HepG2 (cell line): Measurements from ENCODE around the gene ZMYND10. TPM values are rescaled to one million over a fixed set of nuclear protein-coding genes. Genes with fewer than 3 reads are reported as not detected.

Source experiments
- KAT2B ChIP-seq: fragments of 150-350 bp; IDR thresholded peaks from 2 replicates; pipeline ENCODE4 v1.6.1; 2014; ENCODE audit warnings: low read depth, low read length, borderline replicate concordance
- ZFX ChIP-seq: sonication (generic); formaldehyde crosslinking; IDR thresholded peaks from 2 replicates; pipeline ENCODE4 v1.4.0; 2020; ENCODE audit warnings: mild to moderate bottlenecking, low read depth, missing genetic modification reagents, moderate library complexity
- ZNF121 ChIP-seq: sonication (generic); formaldehyde crosslinking; IDR thresholded peaks from 2 replicates; pipeline ENCODE4 v1.5.0; 2020; ENCODE audit warnings: mild to moderate bottlenecking, missing genetic modification reagents
- ZNF703 ChIP-seq: sonication (generic); formaldehyde crosslinking; IDR thresholded peaks from 2 replicates; pipeline ENCODE4 v1.5.1; 2020; ENCODE audit warnings: missing genetic modification reagents, mild to moderate bottlenecking, moderate library complexity, borderline replicate concordance
- ZNF816 ChIP-seq: sonication (generic); formaldehyde crosslinking; IDR thresholded peaks from 2 replicates; pipeline ENCODE4 v1.8.0; 2022; ENCODE audit warnings: missing genetic modification reagents, mild to moderate bottlenecking, borderline replicate concordance
- polyA plus RNA-seq, 8 experiments: library from polyadenylated mRNA; depleted of rRNA in 3 of 8; stranded (reverse) in 7 of 8; unstranded in 1 of 8; fragments of >200 nt; fragmentation: Illumina TruSeq in 4 of 8; extraction: Trizol in 4 of 8; gene quantifications; 2 replicates each; pipeline versions ENCODE4 v1.2.1 to v1.2.3, GENCODE V29; 2011 to 2016; ENCODE audit warnings: low read depth in 4 of 8, missing spikeins in 1 of 8, mixed read lengths in 1 of 8; ENCODE audit not compliant: insufficient read depth in 1 of 8
- total RNA-seq, 5 experiments: library from RNA; depleted of rRNA; stranded (reverse); fragments of >200 nt; fragmentation: Illumina TruSeq; extraction: Trizol; gene quantifications; 2 replicates each; pipeline ENCODE4 v1.2.3, GENCODE V29; 2016; ENCODE audit warnings: low read depth in 1 of 5
- TF ChIP-seq, protein P1 (sequence below): sonication (generic); formaldehyde crosslinking; IDR thresholded peaks from 2 replicates; pipeline ENCODE4 v1.5.1; 2020; ENCODE audit warnings: missing genetic modification reagents, mild to moderate bottlenecking, borderline replicate concordance
- TF ChIP-seq, protein P2 (sequence below): sonication (generic); formaldehyde crosslinking; IDR thresholded peaks from 2 replicates; pipeline ENCODE4 v1.4.0; 2020; ENCODE audit warnings: low read depth, missing genetic modification reagents
- TF ChIP-seq, protein P3 (sequence below): sonication (generic); formaldehyde crosslinking; conservative IDR thresholded peaks from 2 replicates; pipeline ENCODE4 v1.8.0; 2022; ENCODE audit warnings: missing genetic modification reagents
- TF ChIP-seq, protein P4 (sequence below): sonication (generic); formaldehyde crosslinking; IDR thresholded peaks from 2 replicates; pipeline ENCODE4 v1.5.0; 2020; ENCODE audit warnings: missing genetic modification reagents
- TF ChIP-seq, protein P5 (sequence below): sonication (generic); formaldehyde crosslinking; IDR thresholded peaks from 2 replicates; pipeline ENCODE4 v1.4.0; 2020; ENCODE audit warnings: missing genetic modification reagents

The ZMYND10 gene
- total and polyA plus RNA-seq, 2 of the 13 experiments (the other 11 are each of a cell fraction or from before 2014, with no cell fraction given): 0.60 to 0.74 TPM

DNA sequence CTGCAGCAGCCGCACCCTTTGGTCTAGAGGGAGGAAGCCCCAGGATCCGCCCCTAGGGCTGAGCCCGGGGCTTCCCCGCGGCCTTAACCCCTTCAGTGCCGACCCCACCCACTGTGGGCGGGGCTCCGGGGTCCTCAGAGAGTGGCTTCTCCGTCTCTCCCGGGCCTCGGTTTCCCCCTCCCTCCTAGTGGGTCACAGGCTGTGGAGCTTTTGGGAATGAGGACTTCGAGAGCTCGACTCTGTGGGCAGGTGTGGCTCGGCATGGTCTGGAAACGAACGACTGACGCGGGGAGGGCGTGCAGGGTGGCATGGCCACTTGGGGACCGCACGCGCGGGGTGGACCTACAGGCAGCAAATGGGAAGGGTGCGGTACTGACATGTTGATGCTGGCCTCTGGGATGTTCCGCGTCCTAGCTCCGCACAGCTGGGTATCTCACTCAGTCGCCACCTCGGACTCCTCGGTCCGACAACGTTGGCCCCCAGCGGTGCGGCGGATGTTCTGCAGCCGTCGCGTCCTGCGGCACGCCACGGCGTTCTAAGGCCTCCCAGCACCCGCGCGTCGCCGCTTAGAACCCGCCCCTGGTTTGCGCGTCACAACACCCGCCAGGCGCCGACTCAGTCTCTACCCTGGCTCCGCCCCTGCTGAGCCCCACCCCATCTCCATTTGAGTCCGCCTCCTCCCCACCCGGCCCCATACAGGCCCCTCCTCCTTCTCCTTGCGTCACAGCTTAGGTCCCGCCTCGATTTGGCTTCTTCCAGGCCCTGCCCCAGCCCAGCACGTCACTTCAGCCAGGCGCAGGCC, 46.5 kb downstream of the ZMYND10 start, which contains the start of the genes HYAL3 and NAA80 (continued):
- TF ChIP-seq, protein P1, sequence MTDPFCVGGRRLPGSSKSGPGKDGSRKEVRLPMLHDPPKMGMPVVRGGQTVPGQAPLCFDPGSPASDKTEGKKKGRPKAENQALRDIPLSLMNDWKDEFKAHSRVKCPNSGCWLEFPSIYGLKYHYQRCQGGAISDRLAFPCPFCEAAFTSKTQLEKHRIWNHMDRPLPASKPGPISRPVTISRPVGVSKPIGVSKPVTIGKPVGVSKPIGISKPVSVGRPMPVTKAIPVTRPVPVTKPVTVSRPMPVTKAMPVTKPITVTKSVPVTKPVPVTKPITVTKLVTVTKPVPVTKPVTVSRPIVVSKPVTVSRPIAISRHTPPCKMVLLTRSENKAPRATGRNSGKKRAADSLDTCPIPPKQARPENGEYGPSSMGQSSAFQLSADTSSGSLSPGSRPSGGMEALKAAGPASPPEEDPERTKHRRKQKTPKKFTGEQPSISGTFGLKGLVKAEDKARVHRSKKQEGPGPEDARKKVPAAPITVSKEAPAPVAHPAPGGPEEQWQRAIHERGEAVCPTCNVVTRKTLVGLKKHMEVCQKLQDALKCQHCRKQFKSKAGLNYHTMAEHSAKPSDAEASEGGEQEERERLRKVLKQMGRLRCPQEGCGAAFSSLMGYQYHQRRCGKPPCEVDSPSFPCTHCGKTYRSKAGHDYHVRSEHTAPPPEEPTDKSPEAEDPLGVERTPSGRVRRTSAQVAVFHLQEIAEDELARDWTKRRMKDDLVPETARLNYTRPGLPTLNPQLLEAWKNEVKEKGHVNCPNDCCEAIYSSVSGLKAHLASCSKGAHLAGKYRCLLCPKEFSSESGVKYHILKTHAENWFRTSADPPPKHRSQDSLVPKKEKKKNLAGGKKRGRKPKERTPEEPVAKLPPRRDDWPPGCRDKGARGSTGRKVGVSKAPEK: no peak
- TF ChIP-seq, protein P2, sequence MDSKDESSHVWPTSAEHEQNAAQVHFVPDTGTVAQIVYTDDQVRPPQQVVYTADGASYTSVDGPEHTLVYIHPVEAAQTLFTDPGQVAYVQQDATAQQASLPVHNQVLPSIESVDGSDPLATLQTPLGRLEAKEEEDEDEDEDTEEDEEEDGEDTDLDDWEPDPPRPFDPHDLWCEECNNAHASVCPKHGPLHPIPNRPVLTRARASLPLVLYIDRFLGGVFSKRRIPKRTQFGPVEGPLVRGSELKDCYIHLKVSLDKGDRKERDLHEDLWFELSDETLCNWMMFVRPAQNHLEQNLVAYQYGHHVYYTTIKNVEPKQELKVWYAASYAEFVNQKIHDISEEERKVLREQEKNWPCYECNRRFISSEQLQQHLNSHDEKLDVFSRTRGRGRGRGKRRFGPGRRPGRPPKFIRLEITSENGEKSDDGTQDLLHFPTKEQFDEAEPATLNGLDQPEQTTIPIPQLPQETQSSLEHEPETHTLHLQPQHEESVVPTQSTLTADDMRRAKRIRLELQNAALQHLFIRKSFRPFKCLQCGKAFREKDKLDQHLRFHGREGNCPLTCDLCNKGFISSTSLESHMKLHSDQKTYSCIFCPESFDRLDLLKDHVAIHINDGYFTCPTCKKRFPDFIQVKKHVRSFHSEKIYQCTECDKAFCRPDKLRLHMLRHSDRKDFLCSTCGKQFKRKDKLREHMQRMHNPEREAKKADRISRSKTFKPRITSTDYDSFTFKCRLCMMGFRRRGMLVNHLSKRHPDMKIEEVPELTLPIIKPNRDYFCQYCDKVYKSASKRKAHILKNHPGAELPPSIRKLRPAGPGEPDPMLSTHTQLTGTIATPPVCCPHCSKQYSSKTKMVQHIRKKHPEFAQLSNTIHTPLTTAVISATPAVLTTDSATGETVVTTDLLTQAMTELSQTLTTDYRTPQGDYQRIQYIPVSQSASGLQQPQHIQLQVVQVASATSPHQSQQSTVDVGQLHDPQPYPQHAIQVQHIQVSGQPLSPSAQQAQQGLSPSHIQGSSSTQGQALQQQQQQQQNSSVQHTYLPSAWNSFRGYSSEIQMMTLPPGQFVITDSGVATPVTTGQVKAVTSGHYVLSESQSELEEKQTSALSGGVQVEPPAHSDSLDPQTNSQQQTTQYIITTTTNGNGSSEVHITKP (CRISPR knock-in tag): no peak
- peak; percentile 62; the same call in 1 of the 2 replicates for TF ChIP-seq ZNF703 (CRISPR knock-in tag)
- no peak for TF ChIP-seq KAT2B
- TF ChIP-seq, protein P3, sequence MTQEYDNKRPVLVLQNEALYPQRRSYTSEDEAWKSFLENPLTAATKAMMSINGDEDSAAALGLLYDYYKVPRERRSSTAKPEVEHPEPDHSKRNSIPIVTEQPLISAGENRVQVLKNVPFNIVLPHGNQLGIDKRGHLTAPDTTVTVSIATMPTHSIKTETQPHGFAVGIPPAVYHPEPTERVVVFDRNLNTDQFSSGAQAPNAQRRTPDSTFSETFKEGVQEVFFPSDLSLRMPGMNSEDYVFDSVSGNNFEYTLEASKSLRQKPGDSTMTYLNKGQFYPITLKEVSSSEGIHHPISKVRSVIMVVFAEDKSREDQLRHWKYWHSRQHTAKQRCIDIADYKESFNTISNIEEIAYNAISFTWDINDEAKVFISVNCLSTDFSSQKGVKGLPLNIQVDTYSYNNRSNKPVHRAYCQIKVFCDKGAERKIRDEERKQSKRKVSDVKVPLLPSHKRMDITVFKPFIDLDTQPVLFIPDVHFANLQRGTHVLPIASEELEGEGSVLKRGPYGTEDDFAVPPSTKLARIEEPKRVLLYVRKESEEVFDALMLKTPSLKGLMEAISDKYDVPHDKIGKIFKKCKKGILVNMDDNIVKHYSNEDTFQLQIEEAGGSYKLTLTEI: no peak
- TF ChIP-seq ZFX: peak; percentile 81
- TF ChIP-seq, protein P4, sequence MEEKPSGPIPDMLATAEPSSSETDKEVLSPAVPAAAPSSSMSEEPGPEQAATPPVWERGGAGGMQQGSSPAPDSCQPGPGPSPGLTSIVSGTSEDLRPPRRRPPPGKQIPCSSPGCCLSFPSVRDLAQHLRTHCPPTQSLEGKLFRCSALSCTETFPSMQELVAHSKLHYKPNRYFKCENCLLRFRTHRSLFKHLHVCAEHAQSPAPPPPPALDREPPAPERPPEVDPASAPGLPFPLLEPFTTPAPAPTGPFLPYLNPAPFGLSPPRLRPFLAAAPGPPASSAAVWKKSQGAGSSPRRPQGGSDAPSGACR: no peak; the same call in 1 of the 2 replicates
- TF ChIP-seq ZNF816 (CRISPR knock-in tag): no peak
- TF ChIP-seq ZNF121 (CRISPR knock-in tag): no peak
- TF ChIP-seq, protein P5, sequence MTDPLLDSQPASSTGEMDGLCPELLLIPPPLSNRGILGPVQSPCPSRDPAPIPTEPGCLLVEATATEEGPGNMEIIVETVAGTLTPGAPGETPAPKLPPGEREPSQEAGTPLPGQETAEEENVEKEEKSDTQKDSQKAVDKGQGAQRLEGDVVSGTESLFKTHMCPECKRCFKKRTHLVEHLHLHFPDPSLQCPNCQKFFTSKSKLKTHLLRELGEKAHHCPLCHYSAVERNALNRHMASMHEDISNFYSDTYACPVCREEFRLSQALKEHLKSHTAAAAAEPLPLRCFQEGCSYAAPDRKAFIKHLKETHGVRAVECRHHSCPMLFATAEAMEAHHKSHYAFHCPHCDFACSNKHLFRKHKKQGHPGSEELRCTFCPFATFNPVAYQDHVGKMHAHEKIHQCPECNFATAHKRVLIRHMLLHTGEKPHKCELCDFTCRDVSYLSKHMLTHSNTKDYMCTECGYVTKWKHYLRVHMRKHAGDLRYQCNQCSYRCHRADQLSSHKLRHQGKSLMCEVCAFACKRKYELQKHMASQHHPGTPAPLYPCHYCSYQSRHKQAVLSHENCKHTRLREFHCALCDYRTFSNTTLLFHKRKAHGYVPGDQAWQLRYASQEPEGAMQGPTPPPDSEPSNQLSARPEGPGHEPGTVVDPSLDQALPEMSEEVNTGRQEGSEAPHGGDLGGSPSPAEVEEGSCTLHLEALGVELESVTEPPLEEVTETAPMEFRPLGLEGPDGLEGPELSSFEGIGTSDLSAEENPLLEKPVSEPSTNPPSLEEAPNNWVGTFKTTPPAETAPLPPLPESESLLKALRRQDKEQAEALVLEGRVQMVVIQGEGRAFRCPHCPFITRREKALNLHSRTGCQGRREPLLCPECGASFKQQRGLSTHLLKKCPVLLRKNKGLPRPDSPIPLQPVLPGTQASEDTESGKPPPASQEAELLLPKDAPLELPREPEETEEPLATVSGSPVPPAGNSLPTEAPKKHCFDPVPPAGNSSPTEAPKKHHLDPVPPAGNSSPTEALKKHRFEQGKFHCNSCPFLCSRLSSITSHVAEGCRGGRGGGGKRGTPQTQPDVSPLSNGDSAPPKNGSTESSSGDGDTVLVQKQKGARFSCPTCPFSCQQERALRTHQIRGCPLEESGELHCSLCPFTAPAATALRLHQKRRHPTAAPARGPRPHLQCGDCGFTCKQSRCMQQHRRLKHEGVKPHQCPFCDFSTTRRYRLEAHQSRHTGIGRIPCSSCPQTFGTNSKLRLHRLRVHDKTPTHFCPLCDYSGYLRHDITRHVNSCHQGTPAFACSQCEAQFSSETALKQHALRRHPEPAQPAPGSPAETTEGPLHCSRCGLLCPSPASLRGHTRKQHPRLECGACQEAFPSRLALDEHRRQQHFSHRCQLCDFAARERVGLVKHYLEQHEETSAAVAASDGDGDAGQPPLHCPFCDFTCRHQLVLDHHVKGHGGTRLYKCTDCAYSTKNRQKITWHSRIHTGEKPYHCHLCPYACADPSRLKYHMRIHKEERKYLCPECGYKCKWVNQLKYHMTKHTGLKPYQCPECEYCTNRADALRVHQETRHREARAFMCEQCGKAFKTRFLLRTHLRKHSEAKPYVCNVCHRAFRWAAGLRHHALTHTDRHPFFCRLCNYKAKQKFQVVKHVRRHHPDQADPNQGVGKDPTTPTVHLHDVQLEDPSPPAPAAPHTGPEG (CRISPR knock-in tag): peak; percentile 35; the same call in 1 of the 2 replicates
